OCI-LY7 (cell line): ENCODE measurements around the gene CABP2.

Experiments used
- CTCF ChIP-seq: fragments of 200-600 bp; sonication (generic); conservative IDR thresholded peaks from 2 replicates; pipeline ENCODE4 v1.5.1; 2014; ENCODE audit warnings: mild to moderate bottlenecking, antibody characterized with exemption, low read length, moderate library complexity, mixed read lengths
- EZH2phosphoT487 ChIP-seq: fragments of 200-600 bp; sonication (generic); IDR thresholded peaks from 2 replicates; pipeline ENCODE4 v1.6.1; 2018; ENCODE audit warnings: low read depth, borderline replicate concordance, mild to moderate bottlenecking, mixed run types, antibody characterized with exemption, low read length, moderate library complexity, mixed read lengths

GRCh38 chr11:67470337-67471002, 52.8 kb downstream of the CABP2 start:
- TF ChIP-seq EZH2phosphoT487 (no peak), CTCF (no peak)
